Measurements from ENCODE around the gene ANKRD36C. TPM values are rescaled to one million over a fixed set of nuclear protein-coding genes. Genes with fewer than 3 reads are reported as not detected.
"Not testable (repeated sequence)": the region's sequence is repeated elsewhere in the genome, so short reads cannot be mapped to it uniquely, and the experiment has no call there.

Gene ANKRD36C
- total RNA-seq, 1 donor from 2014 or later = 109 TPM

DNA sequence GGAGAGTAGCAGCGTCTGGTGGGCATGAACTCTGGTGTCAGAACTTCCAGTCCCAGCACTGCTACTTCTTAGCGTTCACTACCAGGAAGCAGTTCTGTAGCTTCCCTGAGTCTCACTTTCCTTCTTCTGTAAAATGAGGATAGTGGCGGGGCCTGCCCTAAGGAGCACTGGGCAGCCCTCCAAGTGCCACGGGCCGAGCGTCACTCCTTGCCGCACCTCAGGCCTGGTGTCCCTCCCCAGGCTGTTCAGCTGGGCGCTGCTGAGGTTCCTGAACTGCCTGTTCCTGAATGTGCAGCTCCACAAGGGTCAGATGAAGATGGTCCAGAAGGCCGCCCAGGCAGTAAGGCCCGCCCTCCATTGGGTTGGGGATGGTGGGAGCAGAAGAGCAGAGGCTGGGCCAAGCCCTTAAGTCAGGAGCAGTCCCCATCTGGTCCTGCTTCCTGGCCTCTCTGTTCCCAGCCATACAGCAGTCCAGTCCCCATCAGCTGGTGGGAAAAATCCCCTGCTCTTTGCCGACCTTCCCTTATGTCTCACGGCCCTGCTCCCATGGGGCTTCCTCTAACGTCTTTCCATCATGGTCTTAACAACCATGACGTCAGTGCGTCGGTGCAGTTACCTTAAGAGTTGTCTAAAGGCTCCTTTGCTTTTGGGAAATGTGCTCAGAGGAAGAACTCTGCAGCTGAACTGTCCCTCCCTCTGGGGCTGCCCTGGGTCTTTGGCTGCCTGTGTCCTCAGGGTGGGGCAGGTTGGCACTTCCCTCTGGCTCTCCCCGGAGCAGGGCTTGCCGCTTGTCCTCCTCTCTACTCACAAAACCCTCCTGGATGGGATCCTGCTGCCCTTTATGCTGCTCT lies 195.2 kb downstream of the ANKRD36C start:
- not testable (repeated sequence) for DNase-seq

DNA sequence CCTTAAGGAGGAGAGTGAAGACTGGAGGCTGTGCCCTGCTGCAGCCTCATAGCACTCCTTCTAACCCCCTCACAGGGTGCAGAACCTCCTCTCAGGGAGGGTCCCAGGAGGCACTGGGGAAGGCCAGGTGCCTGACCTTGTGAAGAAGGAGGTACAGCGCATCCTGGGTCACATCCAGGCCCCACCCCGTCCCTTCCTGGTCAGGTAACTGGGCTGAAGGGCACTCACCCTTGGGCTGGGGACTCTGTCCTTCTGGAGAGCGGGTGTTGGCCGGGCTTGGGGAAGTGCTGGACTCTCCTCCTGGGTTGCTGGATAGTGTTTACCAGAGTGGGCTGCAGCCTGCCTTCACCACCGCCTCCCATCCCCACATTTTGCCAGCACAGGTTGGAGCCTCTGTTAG lies 197.7 kb downstream of the ANKRD36C start:
- DNase-seq = not testable (repeated sequence)

DNA sequence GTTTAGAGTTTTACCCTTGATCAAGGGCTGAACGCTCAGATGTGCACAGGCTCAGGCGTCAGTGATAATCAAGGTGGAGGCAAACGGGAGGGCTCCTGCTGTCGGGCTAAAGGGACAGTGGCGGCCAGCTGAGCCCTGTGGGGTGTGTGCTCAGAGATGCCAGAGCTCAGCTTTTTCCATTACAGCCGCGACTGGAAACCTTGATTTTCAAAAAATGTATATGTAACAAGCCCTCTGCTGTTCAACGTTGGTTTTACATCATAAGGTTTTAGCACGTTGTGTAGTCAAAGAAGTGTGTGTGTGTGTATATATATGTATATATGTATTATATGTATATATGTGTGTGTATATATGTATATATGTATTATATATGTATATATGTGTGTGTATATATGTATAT lies 201.4 kb downstream of the ANKRD36C start:
- DNase-seq = not testable (repeated sequence)

DNA sequence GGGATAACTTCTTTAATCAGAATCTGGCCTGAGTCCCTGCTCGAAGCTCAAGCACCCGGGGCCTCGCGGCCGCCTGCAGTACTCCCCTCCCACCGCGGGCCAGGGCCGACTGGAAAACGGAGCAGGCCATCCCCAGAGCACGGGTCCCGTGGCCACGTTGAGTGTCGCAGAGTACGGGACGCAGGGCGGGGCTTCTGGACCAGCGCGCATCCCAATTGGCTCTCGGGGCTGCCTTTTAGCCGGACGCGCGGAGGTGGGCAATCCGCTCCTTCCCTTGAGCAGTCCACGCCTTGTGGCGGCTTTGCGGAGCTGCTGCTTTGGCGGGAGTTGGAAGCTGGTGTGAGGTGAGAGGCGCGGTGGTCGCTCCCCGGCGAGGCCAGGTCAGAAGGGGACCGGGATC lies 202.2 kb downstream of the ANKRD36C start:
- DNase-seq = not testable (repeated sequence)

DNA sequence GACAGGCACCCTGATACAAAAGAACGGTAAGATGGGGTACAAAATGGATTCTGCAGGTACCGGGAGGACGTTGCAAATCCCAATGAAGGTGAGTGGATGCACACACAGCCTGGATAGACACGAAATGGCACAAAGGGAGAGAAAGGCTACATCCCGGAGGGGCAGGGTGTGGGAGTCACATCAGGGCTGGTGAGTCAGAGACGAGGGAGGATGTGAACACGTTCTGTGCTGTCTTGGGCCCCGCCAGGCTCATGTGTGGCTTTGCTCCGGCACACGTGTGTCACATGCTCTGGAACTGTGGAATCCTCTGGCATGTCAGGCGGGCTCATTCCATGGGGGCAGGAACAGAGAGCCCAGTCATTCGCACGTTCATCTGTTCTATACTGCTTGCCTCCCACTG lies 203.0 kb downstream of the ANKRD36C start:
- DNase-seq = not testable (repeated sequence)

Small RNAs within 50 kb of the gene (small RNA-seq; reads per million reads assigned to genes)
- gene RN7SL210P (ENCODE audit: low replicate concordance) = not detected

Other genes starting within 250 kb of the ANKRD36C start
- gene GPAT2, start 43.1 kb upstream of the ANKRD36C start, total RNA-seq = 1.2 TPM
- gene ADRA2B, start 124.7 kb upstream of the ANKRD36C start, total RNA-seq = 2.0 TPM
- 0.30 TPM for gene ASTL, start 146.7 kb upstream of the ANKRD36C start, total RNA-seq
- 59.4 TPM for gene DUSP2, start 153.6 kb upstream of the ANKRD36C start, total RNA-seq
- 76.2 TPM for gene STARD7, start 217.0 kb upstream of the ANKRD36C start, total RNA-seq